Measurements from ENCODE around the gene XRCC6. TPM values are rescaled to one million over a fixed set of nuclear protein-coding genes. Genes with fewer than 3 reads are reported as not detected.
"Not testable (repeated sequence)": the region's sequence is repeated elsewhere in the genome, so short reads cannot be mapped to it uniquely, and the experiment has no call there.

XRCC6 gene
- polyA plus RNA-seq, 1 donor (not counting 4 experiments of a cell fraction or from before 2014, with no cell fraction given): 247 TPM

DNA sequence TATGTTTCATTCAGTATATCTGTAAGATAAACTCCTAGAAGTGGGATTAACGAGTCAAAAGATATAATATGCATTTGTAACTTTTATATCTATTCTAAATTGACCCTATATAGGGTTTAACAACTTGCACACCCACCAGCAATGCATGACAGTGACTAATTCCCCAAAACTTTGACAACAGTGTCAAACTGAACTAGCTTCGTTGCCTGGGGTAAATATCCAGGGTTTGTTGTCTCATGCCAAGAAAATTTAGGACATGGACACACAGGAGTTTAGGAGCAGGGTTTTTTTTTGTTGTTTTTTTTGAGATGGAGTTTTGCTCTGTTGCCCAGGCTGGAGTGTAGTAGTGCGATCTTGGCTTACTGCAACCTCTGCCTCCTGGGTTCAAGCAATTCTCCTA lies 62.5 kb downstream of the XRCC6 start:
- Histone ChIP-seq H3K4me2 (ENCODE audit: control insufficient read depth, extremely low read depth, insufficient read depth, low read depth, low read length) (peak overlapping the region; percentile 10), H3K9me3 (ENCODE audit: control insufficient read depth, low read depth, low read length) (no peaks in the 10 kb centered on the region), H3K9ac (ENCODE audit: control insufficient read depth, extremely low read depth, insufficient read depth, low read length) (no peak overlapping the region), H4K20me1 (ENCODE audit: control insufficient read depth, extremely low read depth, insufficient read depth, low read length) (peaks cover 3% of the 10 kb centered on the region), H3K79me2 (ENCODE audit: control insufficient read depth, insufficient read depth, low read length) (peaks cover 91% of the 10 kb centered on the region), H3K4me1 (ENCODE audit: control insufficient read depth, extremely low read depth, insufficient read depth, low read length) (peaks cover 16% of the 10 kb centered on the region), H3K4me3 (ENCODE audit: control insufficient read depth in 2 of 3, extremely low read depth in 1 of 3, insufficient read depth in 2 of 3, low read depth in 1 of 3, low read length in 3 of 3) (no peak overlapping the region), H3K27ac (ENCODE audit: control insufficient read depth, insufficient read depth, low read length) (no peak overlapping the region), H3K9me1 (ENCODE audit: control insufficient read depth, extremely low read depth, insufficient read depth, low read length) (no peaks in the 10 kb centered on the region), H3K27me3 (ENCODE audit: control insufficient read depth, extremely low read depth, insufficient read depth, low read length) (no peaks in the 10 kb centered on the region), H2AFZ (ENCODE audit: control insufficient read depth, low read length) (no peak overlapping the region), H3K36me3 (ENCODE audit: control insufficient read depth in 2 of 2, extremely low read depth in 1 of 2, insufficient read depth in 2 of 2, low read length in 2 of 2) (peaks cover 7 to 9% of the 10 kb centered on the region in 2 experiments)
- FAIRE-seq: no peak
- TF ChIP-seq EZH2 (IDR thresholded peaks at IDR 0.05; ENCODE audit: low read length) (no peak), CTCF (optimal IDR thresholded peaks at IDR 0.05 in 1 of 3, IDR thresholded peaks at IDR 0.05 in 1 of 3, conservative IDR thresholded peaks at IDR 0.05 in 1 of 3; ENCODE audit: extremely low read depth in 1 of 3, insufficient read depth in 2 of 3, low read length in 3 of 3) (no peak)
- no peak for DNase-seq (ENCODE audit: low read depth, low spot score)
- dilution Hi-C loops (cut with MboI; ENCODE audit: extremely low pct_ligation_motif_present, low sequenced_read_pairs): no loop called here

DNA sequence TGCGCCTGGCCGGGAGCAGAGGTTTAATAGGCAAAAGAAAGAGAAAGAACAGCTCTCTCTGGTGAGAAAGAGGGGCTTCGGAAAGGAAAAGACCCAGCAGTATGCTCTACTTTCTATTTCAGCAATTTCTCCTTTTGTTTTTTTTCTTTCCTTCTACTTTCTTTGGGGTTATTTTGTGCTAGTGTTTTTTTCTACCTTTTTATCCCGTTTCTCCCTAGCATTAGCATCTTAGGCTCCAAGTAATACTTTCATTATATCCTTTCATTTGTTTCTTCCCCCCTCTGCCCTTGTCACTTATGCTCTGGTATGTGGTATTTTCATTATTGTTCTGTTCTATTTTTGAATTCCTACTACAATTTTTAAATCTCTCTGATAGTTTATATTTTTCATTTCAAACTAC lies 63.1 kb downstream of the XRCC6 start:
- no peak for FAIRE-seq
- dilution Hi-C loops (cut with MboI; ENCODE audit: extremely low pct_ligation_motif_present, low sequenced_read_pairs): no loop called here

DNA sequence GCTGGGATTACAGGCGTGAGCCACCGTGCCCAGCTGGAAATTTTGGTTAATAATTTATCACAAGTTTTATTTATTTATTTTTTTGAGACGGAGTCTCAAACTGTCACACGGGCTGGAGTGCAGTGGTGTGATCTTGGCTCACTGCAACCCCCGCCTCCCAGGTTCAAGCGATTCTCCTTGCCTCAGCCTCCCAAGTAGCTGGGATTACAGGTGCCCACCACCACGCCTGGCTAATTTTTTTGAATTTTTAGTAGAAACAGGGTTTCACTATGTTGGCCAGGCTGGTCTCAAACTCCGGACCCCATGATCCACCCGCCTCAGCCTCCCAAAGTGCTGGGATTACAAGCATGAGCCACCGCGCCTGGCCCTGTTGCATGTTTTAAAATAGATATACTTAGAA lies 65.8 kb downstream of the XRCC6 start:
- peak overlapping the region; percentile 95 for H3K9ac ChIP-seq (ENCODE audit: control insufficient read depth, extremely low read depth, insufficient read depth, low read length)

More for the DNA sequence above, 63.1 kb downstream of the XRCC6 start:
- no peak overlapping the region for H3K4me2 ChIP-seq (ENCODE audit: control insufficient read depth, extremely low read depth, insufficient read depth, low read depth, low read length)
- H3K4me1 ChIP-seq (ENCODE audit: control insufficient read depth, extremely low read depth, insufficient read depth, low read length): peaks cover 16% of the 10 kb centered on the region
- TF ChIP-seq CTCF (optimal IDR thresholded peaks at IDR 0.05 in 1 of 3, IDR thresholded peaks at IDR 0.05 in 1 of 3, conservative IDR thresholded peaks at IDR 0.05 in 1 of 3; ENCODE audit: extremely low read depth in 1 of 3, insufficient read depth in 2 of 3, low read length in 3 of 3) (no peak), EZH2 (IDR thresholded peaks at IDR 0.05; ENCODE audit: low read length) (no peak)
- peaks cover 91% of the 10 kb centered on the region for H3K79me2 ChIP-seq (ENCODE audit: control insufficient read depth, insufficient read depth, low read length)
- H3K27ac ChIP-seq (ENCODE audit: control insufficient read depth, insufficient read depth, low read length): no peak overlapping the region
- peaks cover 6 to 7% of the 10 kb centered on the region in 2 experiments for H3K36me3 ChIP-seq (ENCODE audit: control insufficient read depth in 2 of 2, extremely low read depth in 1 of 2, insufficient read depth in 2 of 2, low read length in 2 of 2)
- DNase-seq (ENCODE audit: low read depth, low spot score): no peak
- H3K9me3 ChIP-seq (ENCODE audit: control insufficient read depth, low read depth, low read length): no peaks in the 10 kb centered on the region
- peaks cover 3% of the 10 kb centered on the region for H4K20me1 ChIP-seq (ENCODE audit: control insufficient read depth, extremely low read depth, insufficient read depth, low read length)
- H3K9ac ChIP-seq (ENCODE audit: control insufficient read depth, extremely low read depth, insufficient read depth, low read length): no peak overlapping the region
- H2AFZ ChIP-seq (ENCODE audit: control insufficient read depth, low read length): no peak overlapping the region
- no peak overlapping the region for H3K4me3 ChIP-seq (ENCODE audit: control insufficient read depth in 2 of 3, extremely low read depth in 1 of 3, insufficient read depth in 2 of 3, low read depth in 1 of 3, low read length in 3 of 3)
- no peaks in the 10 kb centered on the region for H3K27me3 ChIP-seq (ENCODE audit: control insufficient read depth, extremely low read depth, insufficient read depth, low read length)
- H3K9me1 ChIP-seq (ENCODE audit: control insufficient read depth, extremely low read depth, insufficient read depth, low read length): no peaks in the 10 kb centered on the region

More for the DNA sequence above, 65.8 kb downstream of the XRCC6 start:
- FAIRE-seq; dilution Hi-C loops (cut with MboI; ENCODE audit: extremely low pct_ligation_motif_present, low sequenced_read_pairs); DNase-seq (ENCODE audit: low read depth, low spot score); H3K9me3 ChIP-seq (ENCODE audit: control insufficient read depth, low read depth, low read length); H3K36me3 ChIP-seq (ENCODE audit: control insufficient read depth in 2 of 2, extremely low read depth in 1 of 2, insufficient read depth in 2 of 2, low read length in 2 of 2); H4K20me1 ChIP-seq (ENCODE audit: control insufficient read depth, extremely low read depth, insufficient read depth, low read length); H2AFZ ChIP-seq (ENCODE audit: control insufficient read depth, low read length); H3K27me3 ChIP-seq (ENCODE audit: control insufficient read depth, extremely low read depth, insufficient read depth, low read length); H3K9me1 ChIP-seq (ENCODE audit: control insufficient read depth, extremely low read depth, insufficient read depth, low read length): not testable (repeated sequence)
- Histone ChIP-seq H3K79me2 (ENCODE audit: control insufficient read depth, insufficient read depth, low read length) (peaks cover 66% of the 10 kb centered on the region), H3K4me3 (ENCODE audit: control insufficient read depth in 2 of 3, extremely low read depth in 1 of 3, insufficient read depth in 2 of 3, low read depth in 1 of 3, low read length in 3 of 3) (peak overlapping the region in 2 of 3 experiments; percentile 91 to 99), H3K4me2 (ENCODE audit: control insufficient read depth, extremely low read depth, insufficient read depth, low read depth, low read length) (peak overlapping the region; percentile 88), H3K27ac (ENCODE audit: control insufficient read depth, insufficient read depth, low read length) (peak overlapping the region; percentile 91), H3K4me1 (ENCODE audit: control insufficient read depth, extremely low read depth, insufficient read depth, low read length) (peaks cover 11% of the 10 kb centered on the region)

All from keratinocyte (primary cell).